HL-60 (cell line): ENCODE data around the gene PPP1R37.
A peak's percentile ranks its signal among the peaks of the same experiment; 100 is the strongest.
"Not testable (repeated sequence)": the region's sequence is repeated elsewhere in the genome, so short reads cannot be mapped to it uniquely, and the experiment has no call there.

Experiments used
- DNase-seq, 2 experiments: peaks; one replicate each; pipeline ENCODE4 v3.0.0-alpha.2; 2010 to 2020; ENCODE audit warnings: low read depth in 1 of 2, low spot score in 1 of 2
- H3K27ac ChIP-seq: fragments of 250-450 bp; sonication (Bioruptor Pico); replicated peaks from 2 replicates; pipeline ENCODE4 v1.5.1; 2020; ENCODE audit warnings: mild to moderate bottlenecking, moderate library complexity
- H3K27me3 ChIP-seq: fragments of 250-450 bp; sonication (Bioruptor Pico); 2 replicates; pipeline ENCODE4 v1.5.1; 2021; ENCODE audit warnings: mild to moderate bottlenecking, moderate library complexity; ENCODE audit not compliant: insufficient read depth, poor library complexity, severe bottlenecking
- H3K4me3 ChIP-seq: replicated peaks from 2 replicates; pipeline ENCODE4 v1.5.1; 2011; ENCODE audit warnings: mild to moderate bottlenecking, control low read depth, low read length; ENCODE audit not compliant: insufficient read depth
- CTCF ChIP-seq: IDR thresholded peaks from one replicate; pipeline ENCODE4 v1.5.1; 2011; ENCODE audit warnings: low read length, control low read depth, inconsistent platforms; ENCODE audit not compliant: insufficient read depth
- GABPA ChIP-seq: IDR thresholded peaks from 2 replicates; pipeline ENCODE4 v1.6.1; 2012; ENCODE audit warnings: low read depth
- POLR2AphosphoS5 ChIP-seq: IDR thresholded peaks from 2 replicates; pipeline ENCODE4 v1.6.1; 2012; ENCODE audit warnings: low read depth
- SPI1 ChIP-seq: IDR thresholded peaks from 2 replicates; pipeline ENCODE4 v1.6.1; 2012; ENCODE audit warnings: low read depth, mild to moderate bottlenecking, borderline replicate concordance
- TF ChIP-seq, protein P1 (sequence below): IDR thresholded peaks from 2 replicates; pipeline ENCODE4 v1.6.1; 2012; ENCODE audit warnings: low read depth; ENCODE audit not compliant: insufficient replicate concordance

The PPP1R37 gene

GRCh38 chr19:45118106-45118505 lies 25.1 kb downstream of the PPP1R37 start:
- Histone ChIP-seq H3K27ac (peak overlapping the region; percentile 78), H3K27me3 (no peaks in the 10 kb centered on the region), H3K4me3 (no peak overlapping the region)
- no peak for TF ChIP-seq POLR2AphosphoS5
- DNase-seq = no peak

DNA sequence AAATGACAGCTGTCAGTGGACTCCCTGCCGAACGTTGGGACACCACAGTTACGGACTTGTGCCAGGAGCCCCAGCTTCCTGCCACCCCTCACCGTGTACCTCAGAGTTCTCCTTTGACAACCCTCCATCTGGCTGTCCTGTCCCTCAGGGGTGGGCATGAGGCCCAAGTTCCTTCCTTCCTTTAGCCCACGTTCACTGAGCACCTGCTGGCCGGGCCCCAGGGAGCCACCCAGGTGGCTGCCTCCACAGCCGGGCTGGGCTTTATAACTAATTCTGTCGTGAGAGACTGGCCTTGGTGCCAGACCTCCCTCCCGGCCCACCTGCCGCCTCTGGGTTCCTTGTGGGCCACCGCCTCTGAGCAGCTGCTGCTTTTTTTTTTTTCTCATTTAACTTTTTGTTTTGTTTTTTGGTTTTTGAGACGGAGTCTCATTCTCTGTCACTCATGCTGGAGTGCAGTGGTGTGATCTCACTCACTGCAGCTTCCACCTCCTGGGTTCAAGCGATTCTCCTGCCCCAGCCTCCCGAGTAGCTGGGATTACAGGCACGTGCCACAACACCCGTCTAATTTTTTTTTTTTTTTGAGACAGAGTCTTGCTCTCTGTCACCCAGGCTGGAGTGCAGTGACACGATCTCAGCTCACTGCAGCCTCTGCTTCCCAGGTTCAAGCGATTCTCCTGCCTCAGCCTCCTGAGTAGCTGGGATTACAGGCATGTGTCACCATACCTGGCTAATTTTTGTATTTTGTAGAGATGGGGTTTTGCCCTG lies 25.8 kb downstream of the PPP1R37 start:
- H3K27me3 ChIP-seq, H3K27ac ChIP-seq, H3K4me3 ChIP-seq: not testable (repeated sequence)
- peak in 1 of 2 experiments; percentile 38 for DNase-seq
- peak; percentile 75 for TF ChIP-seq POLR2AphosphoS5

GRCh38 chr19:45119582-45119981 lies 26.6 kb downstream of the PPP1R37 start:
- H3K27ac ChIP-seq = no peak overlapping the region
- H3K27me3 ChIP-seq = no peaks in the 10 kb centered on the region
- no peak overlapping the region for H3K4me3 ChIP-seq
- TF ChIP-seq CTCF = no peak
- TF ChIP-seq, protein P1, sequence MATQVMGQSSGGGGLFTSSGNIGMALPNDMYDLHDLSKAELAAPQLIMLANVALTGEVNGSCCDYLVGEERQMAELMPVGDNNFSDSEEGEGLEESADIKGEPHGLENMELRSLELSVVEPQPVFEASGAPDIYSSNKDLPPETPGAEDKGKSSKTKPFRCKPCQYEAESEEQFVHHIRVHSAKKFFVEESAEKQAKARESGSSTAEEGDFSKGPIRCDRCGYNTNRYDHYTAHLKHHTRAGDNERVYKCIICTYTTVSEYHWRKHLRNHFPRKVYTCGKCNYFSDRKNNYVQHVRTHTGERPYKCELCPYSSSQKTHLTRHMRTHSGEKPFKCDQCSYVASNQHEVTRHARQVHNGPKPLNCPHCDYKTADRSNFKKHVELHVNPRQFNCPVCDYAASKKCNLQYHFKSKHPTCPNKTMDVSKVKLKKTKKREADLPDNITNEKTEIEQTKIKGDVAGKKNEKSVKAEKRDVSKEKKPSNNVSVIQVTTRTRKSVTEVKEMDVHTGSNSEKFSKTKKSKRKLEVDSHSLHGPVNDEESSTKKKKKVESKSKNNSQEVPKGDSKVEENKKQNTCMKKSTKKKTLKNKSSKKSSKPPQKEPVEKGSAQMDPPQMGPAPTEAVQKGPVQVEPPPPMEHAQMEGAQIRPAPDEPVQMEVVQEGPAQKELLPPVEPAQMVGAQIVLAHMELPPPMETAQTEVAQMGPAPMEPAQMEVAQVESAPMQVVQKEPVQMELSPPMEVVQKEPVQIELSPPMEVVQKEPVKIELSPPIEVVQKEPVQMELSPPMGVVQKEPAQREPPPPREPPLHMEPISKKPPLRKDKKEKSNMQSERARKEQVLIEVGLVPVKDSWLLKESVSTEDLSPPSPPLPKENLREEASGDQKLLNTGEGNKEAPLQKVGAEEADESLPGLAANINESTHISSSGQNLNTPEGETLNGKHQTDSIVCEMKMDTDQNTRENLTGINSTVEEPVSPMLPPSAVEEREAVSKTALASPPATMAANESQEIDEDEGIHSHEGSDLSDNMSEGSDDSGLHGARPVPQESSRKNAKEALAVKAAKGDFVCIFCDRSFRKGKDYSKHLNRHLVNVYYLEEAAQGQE = no peak
- TF ChIP-seq POLR2AphosphoS5 = no peak
- TF ChIP-seq SPI1 = no peak
- no peak for TF ChIP-seq GABPA
- no peak for DNase-seq

DNA sequence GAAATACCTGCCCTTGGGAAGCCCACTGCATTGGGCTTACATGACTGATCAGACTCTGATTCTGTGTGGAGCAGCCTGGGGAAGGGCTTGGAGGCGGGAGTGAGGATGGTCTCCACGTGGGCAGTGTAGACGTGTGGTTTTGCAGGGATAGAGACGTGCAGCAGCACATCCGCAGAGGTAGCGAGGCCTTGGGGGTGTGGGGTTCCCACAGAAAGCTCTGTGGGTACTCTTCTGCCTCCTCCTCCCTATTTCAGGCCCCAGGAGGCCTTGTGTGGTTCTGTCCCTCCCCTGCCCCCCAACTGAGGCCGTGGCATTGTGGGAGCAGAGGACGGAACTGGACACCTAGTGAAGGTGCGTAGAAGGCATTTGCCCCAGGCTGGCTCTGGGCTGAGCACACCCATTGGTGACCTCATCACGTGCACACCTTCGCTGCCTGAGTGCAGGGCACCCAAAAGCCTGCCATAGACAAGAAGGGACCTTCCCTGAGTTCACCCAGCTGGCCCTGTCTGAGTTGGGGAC lies 28.9 kb downstream of the PPP1R37 start:
- Histone ChIP-seq H3K27me3 (no peaks in the 10 kb centered on the region), H3K4me3 (no peak overlapping the region), H3K27ac (no peak overlapping the region)
- no peak for DNase-seq
- TF ChIP-seq GABPA = no peak
- no peak for TF ChIP-seq CTCF
- no peak for TF ChIP-seq POLR2AphosphoS5
- no peak for TF ChIP-seq SPI1
- TF ChIP-seq, protein P1 = no peak
